NCI-H82 treated with DMSO at 0.1 percent for 48 hours (cell line): ENCODE measurements around the gene IL1RAPL1.

Source experiments
- DNase-seq: peaks from one replicate; lab custom pipeline; 2025; ENCODE audit not compliant: unreplicated experiment; lab: John Stamatoyannopoulos, UW

IL1RAPL1 gene

GRCh38 chrX:28626515-28626914, 39.3 kb downstream of the IL1RAPL1 start:
- DNase-seq: no peak

GRCh38 chrX:28628120-28628519, 40.9 kb downstream of the IL1RAPL1 start:
- DNase-seq: no peak

- no peak for DNase-seq
Observed at GRCh38 chrX:28638775-28639174, 51.5 kb downstream of the IL1RAPL1 start.

- no peak for DNase-seq
Observed at GRCh38 chrX:28639451-28639850, 52.2 kb downstream of the IL1RAPL1 start.

- no peak for DNase-seq
Observed at GRCh38 chrX:28649541-28649940, 62.3 kb downstream of the IL1RAPL1 start.

GRCh38 chrX:28651186-28651585, 63.9 kb downstream of the IL1RAPL1 start:
- DNase-seq: no peak

- no peak for DNase-seq
Observed at GRCh38 chrX:28659269-28659668, 72.0 kb downstream of the IL1RAPL1 start.

- DNase-seq: no peak
Observed at GRCh38 chrX:28665778-28666177, 78.5 kb downstream of the IL1RAPL1 start.

GRCh38 chrX:28668303-28668702, 81.1 kb downstream of the IL1RAPL1 start:
- DNase-seq: no peak

- DNase-seq: no peak
Observed at GRCh38 chrX:28668957-28669356, 81.7 kb downstream of the IL1RAPL1 start.

GRCh38 chrX:28670074-28670473, 82.8 kb downstream of the IL1RAPL1 start:
- DNase-seq: no peak

GRCh38 chrX:28675173-28675572, 87.9 kb downstream of the IL1RAPL1 start:
- DNase-seq: no peak

GRCh38 chrX:28693101-28693500, 105.9 kb downstream of the IL1RAPL1 start:
- DNase-seq: no peak

GRCh38 chrX:28697732-28698131, 110.5 kb downstream of the IL1RAPL1 start:
- DNase-seq: no peak

- DNase-seq: no peak
Observed at GRCh38 chrX:28701222-28701621, 114.0 kb downstream of the IL1RAPL1 start.

GRCh38 chrX:28706964-28707363, 119.7 kb downstream of the IL1RAPL1 start:
- DNase-seq: no peak

- no peak for DNase-seq
Observed at GRCh38 chrX:28709421-28709820, 122.2 kb downstream of the IL1RAPL1 start.

- no peak for DNase-seq
Observed at GRCh38 chrX:28717864-28718263, 130.6 kb downstream of the IL1RAPL1 start.

GRCh38 chrX:28718450-28718849, 131.2 kb downstream of the IL1RAPL1 start:
- DNase-seq: no peak

- DNase-seq: no peak
Observed at GRCh38 chrX:28719620-28720019, 132.4 kb downstream of the IL1RAPL1 start.

GRCh38 chrX:28752330-28752729, 165.1 kb downstream of the IL1RAPL1 start:
- DNase-seq: no peak

GRCh38 chrX:28756175-28756574, 168.9 kb downstream of the IL1RAPL1 start:
- no peak for DNase-seq

- no peak for DNase-seq
Observed at GRCh38 chrX:28756647-28757046, 169.4 kb downstream of the IL1RAPL1 start.

- DNase-seq: no peak
Observed at GRCh38 chrX:28757290-28757689, 170.0 kb downstream of the IL1RAPL1 start.
